ENCODE measurements around the gene SHPK.

Gene SHPK

DNA sequence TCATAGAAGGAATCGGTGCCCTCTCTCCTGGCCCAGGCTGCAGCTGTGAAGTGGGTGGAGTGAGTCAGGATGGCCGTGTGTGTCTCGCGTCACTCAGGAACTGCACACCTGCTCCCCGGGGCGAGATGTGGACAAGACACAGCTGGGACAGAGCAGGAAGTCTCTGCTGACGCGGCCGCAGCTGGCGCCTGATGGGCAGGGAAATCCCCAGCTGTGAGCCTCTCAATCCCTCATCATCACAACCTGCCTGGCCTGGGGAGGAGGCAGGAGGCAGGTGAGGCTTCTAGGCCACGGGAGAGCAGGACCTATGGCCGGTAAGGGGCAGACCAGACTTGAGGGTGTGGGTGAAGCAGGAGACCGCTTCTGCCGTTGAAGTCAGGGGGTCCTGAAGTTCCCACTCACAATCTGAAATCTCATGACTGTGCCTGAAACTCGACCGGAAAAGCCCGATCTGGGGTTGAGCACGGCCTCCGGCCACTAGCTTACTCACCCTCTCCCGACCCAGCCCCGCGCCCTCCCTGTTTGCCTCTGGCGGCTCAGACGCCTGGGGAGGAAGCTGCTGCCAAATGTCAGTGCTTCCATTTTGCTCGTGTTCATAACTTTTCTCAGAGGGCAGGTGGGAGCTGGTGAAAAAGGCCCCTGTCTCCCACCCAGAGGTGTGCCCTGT, 77.3 kb downstream of the SHPK start:
- H3K4me3 ChIP-seq (ENCODE audit: low read depth, low read length) = no peak overlapping the region
- no peaks in the 10 kb centered on the region for H3K27me3 ChIP-seq (ENCODE audit: insufficient read depth, low read depth, severe bottlenecking)
- no peak for DNase-seq
- no peaks in the 10 kb centered on the region for H3K9me3 ChIP-seq (ENCODE audit: severe bottlenecking)
- H3K36me3 ChIP-seq = no peaks in the 10 kb centered on the region
- H3K27ac ChIP-seq = no peak overlapping the region
- TF ChIP-seq, protein P1, sequence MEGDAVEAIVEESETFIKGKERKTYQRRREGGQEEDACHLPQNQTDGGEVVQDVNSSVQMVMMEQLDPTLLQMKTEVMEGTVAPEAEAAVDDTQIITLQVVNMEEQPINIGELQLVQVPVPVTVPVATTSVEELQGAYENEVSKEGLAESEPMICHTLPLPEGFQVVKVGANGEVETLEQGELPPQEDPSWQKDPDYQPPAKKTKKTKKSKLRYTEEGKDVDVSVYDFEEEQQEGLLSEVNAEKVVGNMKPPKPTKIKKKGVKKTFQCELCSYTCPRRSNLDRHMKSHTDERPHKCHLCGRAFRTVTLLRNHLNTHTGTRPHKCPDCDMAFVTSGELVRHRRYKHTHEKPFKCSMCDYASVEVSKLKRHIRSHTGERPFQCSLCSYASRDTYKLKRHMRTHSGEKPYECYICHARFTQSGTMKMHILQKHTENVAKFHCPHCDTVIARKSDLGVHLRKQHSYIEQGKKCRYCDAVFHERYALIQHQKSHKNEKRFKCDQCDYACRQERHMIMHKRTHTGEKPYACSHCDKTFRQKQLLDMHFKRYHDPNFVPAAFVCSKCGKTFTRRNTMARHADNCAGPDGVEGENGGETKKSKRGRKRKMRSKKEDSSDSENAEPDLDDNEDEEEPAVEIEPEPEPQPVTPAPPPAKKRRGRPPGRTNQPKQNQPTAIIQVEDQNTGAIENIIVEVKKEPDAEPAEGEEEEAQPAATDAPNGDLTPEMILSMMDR (IDR thresholded peaks at IDR 0.05; ENCODE audit: low read depth, low read length) = no peak

Measured in WERI-Rb-1 (cell line).